ENCODE results near the gene GLMP. TPM values are rescaled to one million over a fixed set of nuclear protein-coding genes. Genes with fewer than 3 reads are reported as not detected.
A peak's percentile ranks its signal among the peaks of the same experiment; 100 is the strongest.

The GLMP gene
- polyA plus RNA-seq, 2 of the 4 experiments (the other 2 are of a cell fraction), result 12.4 to 32.5 TPM

- no peak for TF ChIP-seq HMGXB4 (CRISPR knock-in tag; IDR thresholded peaks at IDR 0.05; ENCODE audit: borderline replicate concordance)
- TF ChIP-seq ZNF302 (CRISPR knock-in tag; IDR thresholded peaks at IDR 0.05), result no peak
- no peak for TF ChIP-seq PHF8 (IDR thresholded peaks at IDR 0.05; ENCODE audit: borderline replicate concordance, low read depth)
- TF ChIP-seq POLR2A (IDR thresholded peaks at IDR 0.05; ENCODE audit: low read length), result no peak
- TF ChIP-seq TFCP2L1 (CRISPR knock-in tag; IDR thresholded peaks at IDR 0.05), result no peak
- no peak for TF ChIP-seq FOSB (CRISPR knock-in tag; IDR thresholded peaks at IDR 0.05)
- 0 out of 3 replicates have a peak, but pooled peaks have one; percentile 9 for TF ChIP-seq SMC3 (IDR thresholded peaks at IDR 0.05)
- TF ChIP-seq FOXS1 (CRISPR knock-in tag; IDR thresholded peaks at IDR 0.05), result no peak
- TF ChIP-seq RFX5 (IDR thresholded peaks at IDR 0.05), result no peak
- TF ChIP-seq CEBPB (IDR thresholded peaks at IDR 0.05), result no peak
- TF ChIP-seq NFE2L2 (conservative IDR thresholded peaks at IDR 0.05; ENCODE audit: low read length), result no peak
- TF ChIP-seq HDAC2 (IDR thresholded peaks at IDR 0.05), result no peak
- no peak for TF ChIP-seq CHD2 (IDR thresholded peaks at IDR 0.05; ENCODE audit: low read length, partially characterized antibody)
- TF ChIP-seq NPAS2 (CRISPR knock-in tag; IDR thresholded peaks at IDR 0.05; ENCODE audit: borderline replicate concordance), result no peak
- no peak for TF ChIP-seq RCOR1 (IDR thresholded peaks at IDR 0.05; ENCODE audit: low read depth, low read length)
- no peak for TF ChIP-seq CBX2 (IDR thresholded peaks at IDR 0.05; ENCODE audit: borderline replicate concordance, low read depth)
These were observed 24.2 kb upstream of the GLMP start (continued) for GRCh38 chr1:156319664-156320063.

DNA sequence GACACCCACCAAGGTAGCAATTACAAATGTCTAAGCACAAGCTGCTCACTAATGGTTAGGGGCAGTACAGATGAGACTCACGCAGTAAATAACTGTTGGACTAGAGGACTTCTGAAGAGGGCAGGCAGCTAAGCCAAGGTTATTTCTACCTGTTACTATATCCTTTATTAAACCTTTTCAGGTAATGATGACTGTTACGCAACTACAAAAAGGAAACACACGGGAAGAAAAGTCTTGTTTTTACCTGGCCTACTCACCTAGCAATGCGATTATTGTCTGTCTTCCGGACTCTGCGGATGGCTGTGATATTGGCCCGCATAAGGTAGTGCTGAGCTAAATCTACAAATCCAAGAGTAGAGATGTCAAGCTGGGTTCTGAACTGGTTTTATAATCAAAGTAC, 21.4 kb upstream of the GLMP start:
- no peak for TF ChIP-seq CBX8 (IDR thresholded peaks at IDR 0.05)
- no peak for TF ChIP-seq HEYL (CRISPR knock-in tag; IDR thresholded peaks at IDR 0.05)
- TF ChIP-seq, protein P1, sequence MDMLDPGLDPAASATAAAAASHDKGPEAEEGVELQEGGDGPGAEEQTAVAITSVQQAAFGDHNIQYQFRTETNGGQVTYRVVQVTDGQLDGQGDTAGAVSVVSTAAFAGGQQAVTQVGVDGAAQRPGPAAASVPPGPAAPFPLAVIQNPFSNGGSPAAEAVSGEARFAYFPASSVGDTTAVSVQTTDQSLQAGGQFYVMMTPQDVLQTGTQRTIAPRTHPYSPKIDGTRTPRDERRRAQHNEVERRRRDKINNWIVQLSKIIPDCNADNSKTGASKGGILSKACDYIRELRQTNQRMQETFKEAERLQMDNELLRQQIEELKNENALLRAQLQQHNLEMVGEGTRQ (IDR thresholded peaks at IDR 0.05), result no peak
- TF ChIP-seq, protein P2, sequence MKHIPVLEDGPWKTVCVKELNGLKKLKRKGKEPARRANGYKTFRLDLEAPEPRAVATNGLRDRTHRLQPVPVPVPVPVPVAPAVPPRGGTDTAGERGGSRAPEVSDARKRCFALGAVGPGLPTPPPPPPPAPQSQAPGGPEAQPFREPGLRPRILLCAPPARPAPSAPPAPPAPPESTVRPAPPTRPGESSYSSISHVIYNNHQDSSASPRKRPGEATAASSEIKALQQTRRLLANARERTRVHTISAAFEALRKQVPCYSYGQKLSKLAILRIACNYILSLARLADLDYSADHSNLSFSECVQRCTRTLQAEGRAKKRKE (CRISPR knock-in tag; IDR thresholded peaks at IDR 0.05; ENCODE audit: low read depth), result no peak
- no peak for TF ChIP-seq RAD21 (conservative IDR thresholded peaks at IDR 0.05 in 1 of 2, IDR thresholded peaks at IDR 0.05 in 1 of 2)
- TF ChIP-seq SREBF2 (IDR thresholded peaks at IDR 0.05), result no peak
- TF ChIP-seq CEBPB (IDR thresholded peaks at IDR 0.05), result peak; percentile 2 to 47; a peak in 1 of 4 replicates
- TF ChIP-seq, protein P3, sequence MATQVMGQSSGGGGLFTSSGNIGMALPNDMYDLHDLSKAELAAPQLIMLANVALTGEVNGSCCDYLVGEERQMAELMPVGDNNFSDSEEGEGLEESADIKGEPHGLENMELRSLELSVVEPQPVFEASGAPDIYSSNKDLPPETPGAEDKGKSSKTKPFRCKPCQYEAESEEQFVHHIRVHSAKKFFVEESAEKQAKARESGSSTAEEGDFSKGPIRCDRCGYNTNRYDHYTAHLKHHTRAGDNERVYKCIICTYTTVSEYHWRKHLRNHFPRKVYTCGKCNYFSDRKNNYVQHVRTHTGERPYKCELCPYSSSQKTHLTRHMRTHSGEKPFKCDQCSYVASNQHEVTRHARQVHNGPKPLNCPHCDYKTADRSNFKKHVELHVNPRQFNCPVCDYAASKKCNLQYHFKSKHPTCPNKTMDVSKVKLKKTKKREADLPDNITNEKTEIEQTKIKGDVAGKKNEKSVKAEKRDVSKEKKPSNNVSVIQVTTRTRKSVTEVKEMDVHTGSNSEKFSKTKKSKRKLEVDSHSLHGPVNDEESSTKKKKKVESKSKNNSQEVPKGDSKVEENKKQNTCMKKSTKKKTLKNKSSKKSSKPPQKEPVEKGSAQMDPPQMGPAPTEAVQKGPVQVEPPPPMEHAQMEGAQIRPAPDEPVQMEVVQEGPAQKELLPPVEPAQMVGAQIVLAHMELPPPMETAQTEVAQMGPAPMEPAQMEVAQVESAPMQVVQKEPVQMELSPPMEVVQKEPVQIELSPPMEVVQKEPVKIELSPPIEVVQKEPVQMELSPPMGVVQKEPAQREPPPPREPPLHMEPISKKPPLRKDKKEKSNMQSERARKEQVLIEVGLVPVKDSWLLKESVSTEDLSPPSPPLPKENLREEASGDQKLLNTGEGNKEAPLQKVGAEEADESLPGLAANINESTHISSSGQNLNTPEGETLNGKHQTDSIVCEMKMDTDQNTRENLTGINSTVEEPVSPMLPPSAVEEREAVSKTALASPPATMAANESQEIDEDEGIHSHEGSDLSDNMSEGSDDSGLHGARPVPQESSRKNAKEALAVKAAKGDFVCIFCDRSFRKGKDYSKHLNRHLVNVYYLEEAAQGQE (IDR thresholded peaks at IDR 0.05), result no peak
- Histone ChIP-seq H3K4me1 (peaks cover 4% of the 10 kb centered on the region; the same call in 1 of the 3 replicates), H3K4me3 (no peak overlapping the region), H3K4me2 (no peak overlapping the region), H3K27ac (no peak overlapping the region), H3K9me3 (no peaks in the 10 kb centered on the region)
- ATAC-seq (no peak), DNase-seq (ENCODE audit: low read depth in 1 of 2, low spot score in 1 of 2) (no peak), FAIRE-seq (no peak)
- 91% methylated on average over 7 of the region's 7 CpGs for WGBS (ENCODE audit: missing lambda C conversion rate)
- POLR2A ChIA-PET, result no interaction called here
- CTCF ChIA-PET, result interaction anchor here (1.2 to 1.7 kb wide), 8 partner anchors 10 to 226 kb away, joined by 3 to 10 read pairs (median 4); partner anchors contain the start of genes SMG5 and VHLL
